Transverse colon (tissue), 4 donors: ENCODE data around the gene DST. TPM values are rescaled to one million over a fixed set of nuclear protein-coding genes. Genes with fewer than 3 reads are reported as not detected.

Experiments
- DNase-seq: peaks from one replicate; pipeline ENCODE4 v3.0.0-alpha.2; 2019
- H3K27ac ChIP-seq, 4 donors: fragments of 200-600 bp; sonication (generic); 2 replicates each; pipeline ENCODE4 v1.5.1; 2016 to 2018; ENCODE audit warnings: inconsistent platforms in 4 of 4
- H3K27me3 ChIP-seq: fragments of 200-600 bp; sonication (generic); 2 replicates; pipeline ENCODE4 v1.5.1; 2017; ENCODE audit warnings: inconsistent platforms
- H3K36me3 ChIP-seq, 4 donors: fragments of 200-600 bp; sonication (generic); 2 replicates each; pipeline ENCODE4 v1.5.1; 2017 to 2019; ENCODE audit warnings: inconsistent platforms in 4 of 4
- H3K4me1 ChIP-seq, 4 donors: fragments of 200-600 bp; sonication (generic); 2 replicates each; pipeline ENCODE4 v1.5.1; 2017 to 2020; ENCODE audit warnings: inconsistent platforms in 4 of 4
- H3K4me3 ChIP-seq, 4 donors: fragments of 200-600 bp; sonication (generic); 1 replicate in 1 of 4; 2 replicates in 3 of 4; pipeline versions ENCODE4 v1.5.1 to v1.6.1; 2017 to 2019; ENCODE audit warnings: inconsistent platforms in 4 of 4
- H3K9me3 ChIP-seq, 2 donors: fragments of 200-600 bp; sonication (generic); 2 replicates each; pipeline ENCODE4 v1.5.1; 2017 to 2019; ENCODE audit warnings: inconsistent platforms in 2 of 2
- EP300 ChIP-seq: sonication (generic); formaldehyde crosslinking; IDR thresholded peaks from one replicate; pipeline ENCODE4 v1.6.1; 2017; ENCODE audit warnings: antibody characterized with exemption, low read depth
- POLR2A ChIP-seq: fragments of 450-650 bp; IDR thresholded peaks from one replicate; pipeline ENCODE4 v1.6.1; 2016; ENCODE audit warnings: antibody characterized with exemption, mild to moderate bottlenecking, moderate library complexity
- POLR2AphosphoS5 ChIP-seq, 3 donors: sonication (generic); formaldehyde crosslinking; IDR thresholded peaks; one replicate each; pipeline ENCODE4 v1.6.1; 2016; ENCODE audit warnings: antibody characterized with exemption in 3 of 3
- WGBS, 2 donors: methylation state at CpG; one replicate each; pipeline ENCODE4 v1.1.5; 2018; ENCODE audit warnings: low coverage in 1 of 2; 5-methylcytosine and 5-hydroxymethylcytosine counted together
- in situ Hi-C, 4 donors: fragments of 200-750 bp; cut with MboI; loops; one replicate each; pipeline versions ENCODE4 v1.15.0 to v1.15.1; 2017; ENCODE audit warnings: low sequenced_read_pairs in 3 of 4, low pct_ligation_motif_present in 1 of 4, low pct_unique_long_range_greater_than_20kb in 1 of 4
- intact Hi-C: fragments of 100-400 bp; cut with DNase I; formaldehyde crosslinking; loops from one replicate; pipeline ENCODE4 v1.15.1; 2023; ENCODE audit warnings: low total_unique reads
- total RNA-seq, 4 donors: library from RNA; depleted of rRNA; stranded (reverse); fragments of >200 nt; gene quantifications; one replicate each; pipeline ENCODE4 v1.1.0, GENCODE V29; 2016
- TF ChIP-seq, protein P1 (sequence below), 5 experiments: fragments of 200-600 bp in 3 of 5; fragments of 450-650 bp in 2 of 5; sonication (generic) in 3 of 5; IDR thresholded peaks; 1 replicate in 2 of 5; 2 replicates in 3 of 5; pipeline ENCODE4 v1.5.1; 2016 to 2017; ENCODE audit warnings: antibody characterized with exemption in 5 of 5, inconsistent platforms in 3 of 5, mild to moderate bottlenecking in 2 of 5, moderate library complexity in 1 of 5

Gene DST
- total RNA-seq, 4 donors from 2014 or later: 280 to 535 (median 428) TPM

GRCh38 chr6:56686429-56686828 is 43.7 kb upstream of the DST start:
- WGBS, 2 donors: 82 to 88% methylated on average over 2 of the region's 2 CpGs
- in situ Hi-C loops: no loop called here
- H3K4me1 ChIP-seq: peaks cover 11 to 72% (median 48%) of the 10 kb centered on the region in 4 donors

GRCh38 chr6:56685994-56686393 is 43.3 kb upstream of the DST start:
- peaks cover 8 to 68% (median 46%) of the 10 kb centered on the region in 4 donors for H3K4me1 ChIP-seq

More at GRCh38 chr6:56686429-56686828, 43.7 kb upstream of the DST start:
- H3K27me3 ChIP-seq: no peaks in the 10 kb centered on the region
- H3K27ac ChIP-seq: no peak overlapping the region
- H3K36me3 ChIP-seq: no peaks in the 10 kb centered on the region
- intact Hi-C loops: no loop called here
- H3K9me3 ChIP-seq: no peaks in the 10 kb centered on the region
- TF ChIP-seq POLR2A (no peak), EP300 (no peak), POLR2AphosphoS5 (IDR thresholded peaks at IDR 0.05) (no peak)
- TF ChIP-seq, protein P1, sequence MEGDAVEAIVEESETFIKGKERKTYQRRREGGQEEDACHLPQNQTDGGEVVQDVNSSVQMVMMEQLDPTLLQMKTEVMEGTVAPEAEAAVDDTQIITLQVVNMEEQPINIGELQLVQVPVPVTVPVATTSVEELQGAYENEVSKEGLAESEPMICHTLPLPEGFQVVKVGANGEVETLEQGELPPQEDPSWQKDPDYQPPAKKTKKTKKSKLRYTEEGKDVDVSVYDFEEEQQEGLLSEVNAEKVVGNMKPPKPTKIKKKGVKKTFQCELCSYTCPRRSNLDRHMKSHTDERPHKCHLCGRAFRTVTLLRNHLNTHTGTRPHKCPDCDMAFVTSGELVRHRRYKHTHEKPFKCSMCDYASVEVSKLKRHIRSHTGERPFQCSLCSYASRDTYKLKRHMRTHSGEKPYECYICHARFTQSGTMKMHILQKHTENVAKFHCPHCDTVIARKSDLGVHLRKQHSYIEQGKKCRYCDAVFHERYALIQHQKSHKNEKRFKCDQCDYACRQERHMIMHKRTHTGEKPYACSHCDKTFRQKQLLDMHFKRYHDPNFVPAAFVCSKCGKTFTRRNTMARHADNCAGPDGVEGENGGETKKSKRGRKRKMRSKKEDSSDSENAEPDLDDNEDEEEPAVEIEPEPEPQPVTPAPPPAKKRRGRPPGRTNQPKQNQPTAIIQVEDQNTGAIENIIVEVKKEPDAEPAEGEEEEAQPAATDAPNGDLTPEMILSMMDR (IDR thresholded peaks at IDR 0.05): no peak
- no peak for DNase-seq
- no peak overlapping the region for H3K4me3 ChIP-seq

DNA sequence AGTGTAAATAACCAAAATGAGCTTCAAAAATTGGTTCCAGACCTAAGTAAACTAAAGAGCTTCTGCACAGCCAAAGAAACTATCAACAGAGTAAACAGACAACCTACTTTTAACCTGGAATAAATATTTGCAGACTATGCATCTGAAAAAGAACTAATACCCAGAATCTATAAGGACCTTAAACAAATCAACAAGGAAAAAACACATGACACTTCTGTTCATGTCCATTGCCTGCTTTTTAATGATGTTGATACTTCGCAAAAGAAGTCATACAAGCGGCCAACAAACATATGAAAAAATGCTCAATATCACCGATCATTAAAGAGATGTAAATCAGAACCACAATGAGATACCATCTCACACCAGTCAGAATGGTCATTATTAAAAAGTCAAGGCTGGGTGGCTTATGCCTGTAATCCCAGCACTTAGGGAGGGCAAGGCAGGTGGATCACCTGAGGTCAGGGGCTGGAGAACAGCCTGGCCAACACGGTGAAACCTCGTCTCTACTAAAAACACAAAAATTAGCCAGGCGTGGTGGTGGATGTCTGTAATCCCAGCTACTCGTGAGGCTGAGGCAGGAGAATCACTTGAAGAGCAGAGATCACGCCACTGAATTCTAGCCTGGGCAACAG is 42.5 kb upstream of the DST start:
- intact Hi-C loops: no loop called here
- H3K27ac ChIP-seq: peak overlapping the region in 1 of 4 donors; percentile 64

More at GRCh38 chr6:56685994-56686393, 43.3 kb upstream of the DST start:
- DNase-seq: no peak
- Histone ChIP-seq H3K4me3 (no peak overlapping the region), H3K27ac (no peak overlapping the region), H3K27me3 (no peaks in the 10 kb centered on the region), H3K36me3 (no peaks in the 10 kb centered on the region), H3K9me3 (no peaks in the 10 kb centered on the region)
- TF ChIP-seq, protein P1 (IDR thresholded peaks at IDR 0.05): no peak
- TF ChIP-seq POLR2A: no peak
- TF ChIP-seq EP300: no peak
- in situ Hi-C loops (no loop called here), intact Hi-C loops (no loop called here)
- 76 to 86% methylated on average over 2 of the region's 2 CpGs for WGBS, 2 donors

GRCh38 chr6:56684342-56685101 is 41.8 kb upstream of the DST start:
- TF ChIP-seq POLR2AphosphoS5 (IDR thresholded peaks at IDR 0.05): no peak
- TF ChIP-seq, protein P1 (IDR thresholded peaks at IDR 0.05): no peak
- TF ChIP-seq POLR2A: no peak
- no peak for TF ChIP-seq EP300
- H3K27ac ChIP-seq: peak overlapping the region; percentile 2 to 64 (median 50)
- H3K9me3 ChIP-seq: no peaks in the 10 kb centered on the region
- no peaks in the 10 kb centered on the region for H3K36me3 ChIP-seq
- no peak overlapping the region for H3K4me3 ChIP-seq
- DNase-seq: no peak
- intact Hi-C loops: no loop called here
- 88 to 89% methylated on average over 3 to 7 of the region's 7 CpGs for WGBS, 2 donors
- in situ Hi-C loops: no loop called here
- peaks cover 5 to 53% (median 35%) of the 10 kb centered on the region in 4 donors for H3K4me1 ChIP-seq
- no peaks in the 10 kb centered on the region for H3K27me3 ChIP-seq

More for the DNA sequence above, 42.5 kb upstream of the DST start:
- H3K4me1 ChIP-seq: peaks cover 5 to 60% (median 40%) of the 10 kb centered on the region in 4 donors
- no peak for DNase-seq
- no peaks in the 10 kb centered on the region for H3K27me3 ChIP-seq
- H3K4me3 ChIP-seq: no peak overlapping the region
- H3K9me3 ChIP-seq: no peaks in the 10 kb centered on the region
- in situ Hi-C loops: no loop called here
- no peak for TF ChIP-seq POLR2AphosphoS5 (IDR thresholded peaks at IDR 0.05)
- no peak for TF ChIP-seq EP300
- TF ChIP-seq POLR2A: no peak
- TF ChIP-seq, protein P1 (IDR thresholded peaks at IDR 0.05): no peak
- no peaks in the 10 kb centered on the region for H3K36me3 ChIP-seq
- 90 to 93% methylated on average over 7 to 8 of the region's 8 CpGs for WGBS, 2 donors
